HCT116 (cell line): ENCODE results near the gene PRSS57. TPM values are rescaled to one million over a fixed set of nuclear protein-coding genes. Genes with fewer than 3 reads are reported as not detected.

ENCODE experiments used
- ATAC-seq: fragments of 200-7000 bp; cut with Tn5 transposase; 2 replicates; pipeline ENCODE4 v1.9.1; 2020; ENCODE audit warnings: mild to moderate bottlenecking, moderate library complexity
- BruUV-seq: library from RNA; stranded (reverse); fragments of 400-500 nt; replicated peaks from 2 replicates; lab custom pipeline; 2021; lab: Mats Ljungman, UMichigan
- CTCF ChIA-PET: fragments of 300-600 bp; sonication (Branson Sonifier 250); formaldehyde crosslinking; loops from one replicate; lab custom pipeline; 2021; ENCODE audit warnings: antibody characterized with exemption; lab: Charles Lee
- POLR2A ChIA-PET: fragments of 300-600, 350-600 bp; sonication (Branson Sonifier 250); formaldehyde crosslinking; loops from one replicate; lab custom pipeline; 2021; ENCODE audit warnings: antibody characterized with exemption; lab: Charles Lee
- RAD21 ChIA-PET, 2 experiments: fragments of 300-600 bp; sonication (Branson Sonifier 250); formaldehyde crosslinking; loops; one replicate each; lab custom pipeline; 2023; ENCODE audit warnings: low total read pairs in 2 of 2; ENCODE audit not compliant: uncharacterized antibody in 2 of 2, unreplicated experiment in 2 of 2, low non-redundant PET in 1 of 2; lab: Charles Lee
- DNase-seq: peaks from one replicate; pipeline ENCODE4 v3.0.0-alpha.2; 2010; ENCODE audit warnings: low read depth, low spot score
- H2AFZ ChIP-seq: fragments of 200-600 bp; shearing (Covaris generic), sonication (generic); 2 replicates; pipeline ENCODE4 v1.6.1; 2017; ENCODE audit warnings: low read depth, mixed run types, mixed read lengths, antibody characterized with exemption, low read length; ENCODE audit not compliant: poor library complexity, severe bottlenecking
- H3K27ac ChIP-seq: 2 replicates; pipeline ENCODE4 v1.5.1; 2012; ENCODE audit warnings: low read depth, low read length
- H3K27me3 ChIP-seq: fragments of 200-600 bp; sonication (generic); 2 replicates; pipeline ENCODE4 v1.6.1; 2016; ENCODE audit warnings: mixed run types, low read length, mixed read lengths; ENCODE audit not compliant: insufficient read depth
- H3K36me3 ChIP-seq, 2 experiments: fragments of 200-500 bp in 1 of 2; fragments of 200-600 bp in 1 of 2; sonication (Bioruptor generic) in 1 of 2; sonication (generic) in 1 of 2; 2 replicates each; pipeline versions ENCODE4 v1.5.1 to v1.6.1; 2014 to 2016; ENCODE audit warnings: low read length in 2 of 2, inconsistent platforms in 1 of 2, mixed read lengths in 1 of 2, mixed run types in 1 of 2; ENCODE audit not compliant: insufficient read depth in 2 of 2, control insufficient read depth in 1 of 2
- H3K4me1 ChIP-seq, 2 experiments: fragments of 200-600 bp in 1 of 2; sonication (generic) in 1 of 2; 2 replicates each; pipeline versions ENCODE4 v1.5.1 to v1.6.1; 2012 to 2017; ENCODE audit warnings: low read length in 2 of 2, inconsistent platforms in 1 of 2, mild to moderate bottlenecking in 1 of 2, mixed read lengths in 1 of 2, mixed run types in 1 of 2, moderate library complexity in 1 of 2; ENCODE audit not compliant: insufficient read depth in 2 of 2, control insufficient read depth in 1 of 2
- H3K4me2 ChIP-seq: fragments of 200-600 bp; sonication (generic); 2 replicates; pipeline ENCODE4 v1.6.1; 2017; ENCODE audit warnings: mixed run types, low read length, mixed read lengths
- H3K4me3 ChIP-seq, 2 experiments: fragments of 200-600 bp in 1 of 2; sonication (generic) in 1 of 2; replicated peaks in 1 of 2; 2 replicates each; pipeline ENCODE4 v1.5.1; 2011 to 2016; ENCODE audit warnings: low read length in 2 of 2, control low read depth in 1 of 2, low read depth in 1 of 2, mild to moderate bottlenecking in 1 of 2, mixed read lengths in 1 of 2, mixed run types in 1 of 2
- H3K79me2 ChIP-seq: fragments of 200-600 bp; sonication (generic); 2 replicates; pipeline ENCODE4 v1.6.1; 2017; ENCODE audit warnings: mild to moderate bottlenecking, mixed run types, low read length, moderate library complexity, mixed read lengths; ENCODE audit not compliant: insufficient read depth
- H3K9ac ChIP-seq: fragments of 200-600 bp; sonication (generic); 2 replicates; pipeline ENCODE4 v1.6.1; 2016; ENCODE audit warnings: low read length, mixed read lengths
- H3K9me2 ChIP-seq: fragments of 200-600 bp; sonication (generic), shearing (Covaris generic); 2 replicates; pipeline ENCODE4 v1.6.1; 2017; ENCODE audit warnings: mixed run types, mild to moderate bottlenecking, moderate library complexity; ENCODE audit not compliant: insufficient read depth
- H3K9me3 ChIP-seq, 2 experiments: fragments of 200-500 bp in 1 of 2; fragments of 200-600 bp in 1 of 2; sonication (Bioruptor generic) in 1 of 2; sonication (generic) in 1 of 2; 2 replicates each; pipeline ENCODE4 v1.6.1; 2014 to 2017; ENCODE audit warnings: low read length in 2 of 2, mixed read lengths in 2 of 2, inconsistent platforms in 1 of 2, low read depth in 1 of 2, mild to moderate bottlenecking in 1 of 2, mixed run types in 1 of 2, moderate library complexity in 1 of 2; ENCODE audit not compliant: control insufficient read depth in 1 of 2, insufficient read depth in 1 of 2
- H4K20me1 ChIP-seq: fragments of 200-600 bp; sonication (generic), shearing (Covaris generic); 2 replicates; pipeline ENCODE4 v1.6.1; 2017; ENCODE audit warnings: mixed run types, mild to moderate bottlenecking, moderate library complexity; ENCODE audit not compliant: insufficient read depth
- CBX3 ChIP-seq: IDR thresholded peaks from 2 replicates; pipeline ENCODE4 v1.6.1; 2012; ENCODE audit warnings: low read depth
- CEBPB ChIP-seq: IDR thresholded peaks from 2 replicates; pipeline ENCODE4 v1.6.1; 2012; ENCODE audit warnings: low read depth
- EGR1 ChIP-seq: IDR thresholded peaks from 2 replicates; pipeline ENCODE4 v1.6.1; 2012; ENCODE audit warnings: low read depth
- ELF1 ChIP-seq: IDR thresholded peaks from 2 replicates; pipeline ENCODE4 v1.6.1; 2012; ENCODE audit warnings: low read depth, borderline replicate concordance
- EZH2 ChIP-seq: fragments of 200-600 bp; sonication (generic); IDR thresholded peaks from 2 replicates; pipeline ENCODE4 v1.6.1; 2017; ENCODE audit warnings: antibody characterized with exemption, mixed run types
- JUND ChIP-seq: IDR thresholded peaks from 2 replicates; pipeline ENCODE4 v1.6.1; 2012
- POLR2A ChIP-seq: IDR thresholded peaks from 2 replicates; pipeline ENCODE4 v1.7.0; 2011; ENCODE audit warnings: borderline replicate concordance; ENCODE audit not compliant: insufficient read depth, insufficient read length; ENCODE audit errors: extremely low read depth
- POLR2AphosphoS5 ChIP-seq: IDR thresholded peaks from 2 replicates; pipeline ENCODE4 v1.6.1; 2011; ENCODE audit warnings: mild to moderate bottlenecking, low read depth, low read length, moderate library complexity
- REST ChIP-seq: IDR thresholded peaks from 2 replicates; pipeline ENCODE4 v1.6.1; 2012; ENCODE audit warnings: low read depth
- SIN3A ChIP-seq: IDR thresholded peaks from 2 replicates; pipeline ENCODE4 v1.6.1; 2012; ENCODE audit warnings: low read depth
- SP1 ChIP-seq: IDR thresholded peaks from 2 replicates; pipeline ENCODE4 v1.6.1; 2012; ENCODE audit warnings: low read depth
- SRF ChIP-seq: IDR thresholded peaks from 2 replicates; pipeline ENCODE4 v1.6.1; 2012; ENCODE audit warnings: low read depth
- TCF7L2 ChIP-seq: IDR thresholded peaks from 2 replicates; pipeline ENCODE4 v1.7.0; 2011; ENCODE audit warnings: borderline replicate concordance, inconsistent platforms; ENCODE audit not compliant: insufficient read depth, insufficient read length; ENCODE audit errors: extremely low read depth
- ZFX ChIP-seq: fragments of 450-650 bp; IDR thresholded peaks from 2 replicates; pipeline ENCODE4 v1.6.1; 2017
- intact Hi-C: fragments of 100-400 bp; cut with micrococcal nuclease; formaldehyde crosslinking; loops from 2 replicates; pipeline ENCODE4 v1.10.0; 2022
- total RNA-seq: library from RNA; stranded (reverse); gene quantifications from one replicate; pipeline ENCODE4 v1.2.1, GENCODE V29; 2021; ENCODE audit not compliant: unreplicated experiment
- TF ChIP-seq, protein P1 (sequence below), 3 experiments: fragments of 200-600 bp in 1 of 3; sonication (generic) in 1 of 3; IDR thresholded peaks in 2 of 3; conservative IDR thresholded peaks in 1 of 3; 2 replicates each; pipeline ENCODE4 v1.5.1; 2012 to 2017; ENCODE audit warnings: low read depth in 2 of 3, low read length in 2 of 3, antibody characterized with exemption in 1 of 3, borderline replicate concordance in 1 of 3, control low read depth in 1 of 3, mild to moderate bottlenecking in 1 of 3, mixed read lengths in 1 of 3, mixed run types in 1 of 3, moderate library complexity in 1 of 3; ENCODE audit not compliant: insufficient read depth in 1 of 3
- TF ChIP-seq, protein P2 (sequence below): IDR thresholded peaks from 2 replicates; pipeline ENCODE4 v1.6.1; 2012
- TF ChIP-seq, protein P3 (sequence below): IDR thresholded peaks from 2 replicates; pipeline ENCODE4 v1.6.1; 2012
- TF ChIP-seq, protein P4 (sequence below): IDR thresholded peaks from 2 replicates; pipeline ENCODE4 v1.6.1; 2011; ENCODE audit warnings: mild to moderate bottlenecking, low read length, moderate library complexity; ENCODE audit not compliant: insufficient replicate concordance; ENCODE audit errors: extremely low read depth

Gene PRSS57
- total RNA-seq, 1 experiment from 2014 or later = not detected

DNA sequence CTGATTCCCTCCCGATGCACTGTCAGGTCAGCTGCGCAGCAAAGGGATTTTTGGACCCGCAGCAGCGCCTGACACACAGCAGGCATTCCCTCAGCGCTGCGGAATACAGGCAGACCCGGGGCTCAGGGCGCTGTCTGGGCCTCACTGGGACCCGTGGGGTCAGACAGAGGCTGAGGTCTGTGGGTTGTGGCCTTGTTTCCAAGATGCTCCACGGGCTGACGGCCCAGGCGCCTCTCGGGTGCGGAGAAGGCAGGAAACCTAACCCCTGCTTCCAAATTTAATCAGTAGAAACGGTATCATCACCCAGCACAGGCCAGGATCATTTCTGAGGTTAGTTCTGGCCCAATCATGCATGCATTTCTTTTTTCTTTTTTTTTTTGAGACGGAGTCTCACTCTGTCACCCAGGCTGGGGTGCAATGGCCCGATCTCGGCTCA, 31.6 kb downstream of the PRSS57 start:
- intact Hi-C loops = loop anchor here (2.0 kb wide), 1 partner anchor 133 kb away; the partner anchor contains the start of gene PTBP1
- Histone ChIP-seq H3K9ac (peak overlapping the region; percentile 83), H3K36me3 (peaks cover 0 to 7% of the 10 kb centered on the region in 2 experiments; a peak in 2 of 4 replicates), H3K27ac (peak overlapping the region; percentile 99), H3K4me3 (peak overlapping the region; percentile 55 to 72), H3K9me2 (no peaks in the 10 kb centered on the region), H2AFZ (no peak overlapping the region), H3K9me3 (no peaks in the 10 kb centered on the region), H3K79me2 (peaks cover 42% of the 10 kb centered on the region), H4K20me1 (peaks cover 5% of the 10 kb centered on the region; the same call in 1 of the 2 replicates), H3K4me2 (peak overlapping the region; percentile 99), H3K4me1 (peaks cover 18 to 35% of the 10 kb centered on the region in 2 experiments), H3K27me3 (no peaks in the 10 kb centered on the region)
- ATAC-seq = no peak; the same call in 1 of the 2 replicates
- TF ChIP-seq POLR2A = no peak
- TF ChIP-seq, protein P1, sequence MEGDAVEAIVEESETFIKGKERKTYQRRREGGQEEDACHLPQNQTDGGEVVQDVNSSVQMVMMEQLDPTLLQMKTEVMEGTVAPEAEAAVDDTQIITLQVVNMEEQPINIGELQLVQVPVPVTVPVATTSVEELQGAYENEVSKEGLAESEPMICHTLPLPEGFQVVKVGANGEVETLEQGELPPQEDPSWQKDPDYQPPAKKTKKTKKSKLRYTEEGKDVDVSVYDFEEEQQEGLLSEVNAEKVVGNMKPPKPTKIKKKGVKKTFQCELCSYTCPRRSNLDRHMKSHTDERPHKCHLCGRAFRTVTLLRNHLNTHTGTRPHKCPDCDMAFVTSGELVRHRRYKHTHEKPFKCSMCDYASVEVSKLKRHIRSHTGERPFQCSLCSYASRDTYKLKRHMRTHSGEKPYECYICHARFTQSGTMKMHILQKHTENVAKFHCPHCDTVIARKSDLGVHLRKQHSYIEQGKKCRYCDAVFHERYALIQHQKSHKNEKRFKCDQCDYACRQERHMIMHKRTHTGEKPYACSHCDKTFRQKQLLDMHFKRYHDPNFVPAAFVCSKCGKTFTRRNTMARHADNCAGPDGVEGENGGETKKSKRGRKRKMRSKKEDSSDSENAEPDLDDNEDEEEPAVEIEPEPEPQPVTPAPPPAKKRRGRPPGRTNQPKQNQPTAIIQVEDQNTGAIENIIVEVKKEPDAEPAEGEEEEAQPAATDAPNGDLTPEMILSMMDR (IDR thresholded peaks at IDR 0.05 in 2 of 3, conservative IDR thresholded peaks at IDR 0.05 in 1 of 3; ENCODE audit: borderline replicate concordance in 1 of 3, insufficient read depth in 1 of 3, low read depth in 2 of 3, low read length in 2 of 3) = no peak
- no peak for TF ChIP-seq SRF
- TF ChIP-seq EZH2 = no peak
- no peak for TF ChIP-seq TCF7L2
- TF ChIP-seq ELF1 = no peak
- TF ChIP-seq CEBPB = no peak
- TF ChIP-seq SIN3A = no peak
- TF ChIP-seq POLR2AphosphoS5 = no peak
- TF ChIP-seq JUND = no peak
- no peak for TF ChIP-seq SP1
- TF ChIP-seq EGR1 = no peak
- TF ChIP-seq ZFX = no peak
- TF ChIP-seq, protein P2, sequence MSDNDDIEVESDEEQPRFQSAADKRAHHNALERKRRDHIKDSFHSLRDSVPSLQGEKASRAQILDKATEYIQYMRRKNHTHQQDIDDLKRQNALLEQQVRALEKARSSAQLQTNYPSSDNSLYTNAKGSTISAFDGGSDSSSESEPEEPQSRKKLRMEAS = no peak; the same call in 1 of the 2 replicates
- no peak for TF ChIP-seq REST
- TF ChIP-seq, protein P3, sequence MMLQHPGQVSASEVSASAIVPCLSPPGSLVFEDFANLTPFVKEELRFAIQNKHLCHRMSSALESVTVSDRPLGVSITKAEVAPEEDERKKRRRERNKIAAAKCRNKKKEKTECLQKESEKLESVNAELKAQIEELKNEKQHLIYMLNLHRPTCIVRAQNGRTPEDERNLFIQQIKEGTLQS = no peak
- TF ChIP-seq, protein P4, sequence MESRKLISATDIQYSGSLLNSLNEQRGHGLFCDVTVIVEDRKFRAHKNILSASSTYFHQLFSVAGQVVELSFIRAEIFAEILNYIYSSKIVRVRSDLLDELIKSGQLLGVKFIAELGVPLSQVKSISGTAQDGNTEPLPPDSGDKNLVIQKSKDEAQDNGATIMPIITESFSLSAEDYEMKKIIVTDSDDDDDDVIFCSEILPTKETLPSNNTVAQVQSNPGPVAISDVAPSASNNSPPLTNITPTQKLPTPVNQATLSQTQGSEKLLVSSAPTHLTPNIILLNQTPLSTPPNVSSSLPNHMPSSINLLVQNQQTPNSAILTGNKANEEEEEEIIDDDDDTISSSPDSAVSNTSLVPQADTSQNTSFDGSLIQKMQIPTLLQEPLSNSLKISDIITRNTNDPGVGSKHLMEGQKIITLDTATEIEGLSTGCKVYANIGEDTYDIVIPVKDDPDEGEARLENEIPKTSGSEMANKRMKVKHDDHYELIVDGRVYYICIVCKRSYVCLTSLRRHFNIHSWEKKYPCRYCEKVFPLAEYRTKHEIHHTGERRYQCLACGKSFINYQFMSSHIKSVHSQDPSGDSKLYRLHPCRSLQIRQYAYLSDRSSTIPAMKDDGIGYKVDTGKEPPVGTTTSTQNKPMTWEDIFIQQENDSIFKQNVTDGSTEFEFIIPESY = no peak
- TF ChIP-seq CBX3 = no peak
- BruUV-seq = TSS peak; percentile 54
- ChIA-PET RAD21 (interaction anchor here (0.7 to 1.0 kb wide), 2 partner anchors 13 to 71 kb away, joined by 3 to 6 read pairs; no protein-coding TSS in a partner anchor), CTCF (interaction anchor here (0.6 to 1.6 kb wide), 7 partner anchors 14 to 157 kb away, joined by 3 to 19 read pairs (median 4); no protein-coding TSS in a partner anchor), POLR2A (interaction anchor here (1.0 to 1.2 kb wide), 4 partner anchors 12 to 252 kb away, joined by 3 to 5 read pairs (median 4); partner anchors contain the start of gene FSTL3)
- no peak for DNase-seq
